Erythroblast (primary cell): Measurements from ENCODE around the gene RNASE8.

Experiments used
- DNase-seq, 2 experiments: peaks; one replicate each; lab custom pipeline; 2025; lab: John Stamatoyannopoulos, UW
- GATA1 ChIP-seq: IDR thresholded peaks from 2 replicates; pipeline ENCODE4 v1.6.1; 2011; ENCODE audit warnings: low read depth, mild to moderate bottlenecking, control low read depth, low read length, moderate library complexity
- POLR2A ChIP-seq: IDR thresholded peaks from 2 replicates; pipeline ENCODE4 v1.6.1; 2011; ENCODE audit warnings: mild to moderate bottlenecking, low read length

RNASE8 gene

GRCh38 chr14:21023817-21024584 lies 33.6 kb upstream of the RNASE8 start:
- TF ChIP-seq POLR2A, result no peak
- TF ChIP-seq GATA1, result no peak
- no peak for DNase-seq

DNA sequence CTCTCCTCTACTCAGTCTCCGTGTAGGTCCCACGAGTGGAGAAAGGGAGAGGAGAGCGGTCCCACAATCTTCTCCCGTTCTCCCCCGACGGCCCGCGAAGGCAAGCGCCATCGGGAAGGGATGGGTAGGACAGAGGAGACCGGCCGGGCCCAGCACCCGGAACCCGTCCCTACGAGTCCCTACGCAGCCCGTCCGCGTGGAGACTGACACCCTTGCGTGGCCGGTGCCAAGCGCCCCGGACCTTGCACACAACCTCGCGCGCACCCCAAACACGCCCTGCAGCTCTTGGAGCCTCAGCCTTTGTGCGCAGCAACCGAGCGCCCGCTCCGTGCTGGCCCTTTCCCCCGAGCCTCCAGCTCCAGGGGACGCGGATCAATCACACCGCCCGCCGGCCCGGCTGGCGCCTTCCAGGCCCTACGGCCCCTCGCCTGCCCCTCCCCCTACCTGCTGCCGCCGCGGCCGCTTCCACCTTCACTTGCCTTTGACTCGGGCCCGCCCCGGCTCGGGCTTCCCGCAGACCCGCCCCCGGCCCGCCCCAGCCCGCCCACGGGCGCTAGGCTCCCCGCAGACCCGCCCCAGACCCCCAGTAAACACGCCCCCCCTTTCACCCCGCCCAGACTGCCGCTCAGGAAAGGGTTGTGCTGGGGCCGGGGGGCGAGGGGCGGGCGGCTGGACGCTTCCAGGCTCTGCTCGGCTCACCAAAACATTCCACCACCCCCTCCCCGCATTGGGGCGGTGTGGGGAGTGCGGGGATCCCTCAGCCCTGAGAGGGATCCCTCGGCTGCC lies 32.8 kb upstream of the RNASE8 start, which contains the start of gene NDRG2:
NDRG2 (minus strand) TSS at position 477 of the 786 bp plus-strand sequence. CDS start 1,746 bp downstream, outside the sequence.
- TF ChIP-seq GATA1 (no peak), POLR2A (no peak)
- DNase-seq, result peak; percentile 50 to 52

DNA sequence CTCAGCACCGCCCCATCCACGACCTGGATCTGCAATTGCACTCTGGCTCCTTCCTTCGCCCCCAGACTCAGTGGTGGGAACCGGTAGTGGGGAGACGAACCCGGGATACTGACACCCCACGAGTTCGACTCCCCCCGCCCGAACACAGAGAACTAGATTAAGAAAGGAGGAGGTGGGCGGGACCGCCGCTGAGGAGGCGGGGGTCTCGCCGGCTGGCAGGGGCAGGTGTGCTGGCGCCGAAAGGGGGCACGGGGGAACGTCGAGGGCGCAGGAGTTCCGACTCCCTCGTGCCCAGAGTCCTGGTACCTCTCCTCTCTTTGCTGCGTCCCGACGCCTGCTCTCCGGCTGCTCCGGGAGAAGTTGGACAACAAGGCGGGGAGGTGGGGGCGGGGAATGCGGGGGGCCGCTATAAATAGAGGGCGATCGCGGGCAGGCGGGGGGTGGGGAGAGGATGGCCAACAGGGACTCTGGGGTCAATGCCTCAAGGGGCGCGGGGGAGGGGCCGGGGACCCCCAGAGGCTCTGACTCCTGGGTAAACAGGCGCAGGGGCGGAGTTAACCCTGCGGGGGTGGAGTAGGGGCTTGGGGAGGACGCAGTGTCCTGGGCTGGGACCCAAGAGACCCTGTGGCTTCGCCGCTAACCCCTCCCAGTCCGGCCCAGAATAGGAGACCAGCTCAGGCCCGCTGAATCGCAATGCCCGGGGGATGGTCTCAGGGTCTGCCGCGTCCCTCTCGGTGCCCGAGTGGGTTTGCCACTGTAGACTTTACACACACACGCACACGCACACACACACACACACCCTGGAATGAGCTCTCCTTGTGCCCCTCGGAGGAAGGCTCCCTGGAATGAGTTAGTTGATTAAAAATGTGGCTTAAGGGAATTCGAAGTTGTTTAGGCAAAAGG lies 32.0 kb upstream of the RNASE8 start:
- no peak for DNase-seq

GRCh38 chr14:21026274-21026987 lies 31.2 kb upstream of the RNASE8 start:
- TF ChIP-seq GATA1, result no peak
- no peak for TF ChIP-seq POLR2A
- no peak for DNase-seq

More for the DNA sequence above, 32.0 kb upstream of the RNASE8 start:
- TF ChIP-seq POLR2A (no peak), GATA1 (no peak)

GRCh38 chr14:21026988-21027315 lies 30.7 kb upstream of the RNASE8 start:
- peak in 1 of 2 experiments; percentile 21 for DNase-seq
- no peak for TF ChIP-seq POLR2A
- no peak for TF ChIP-seq GATA1

GRCh38 chr14:21029917-21030316 lies 27.7 kb upstream of the RNASE8 start, which contains the start of gene TPPP2:
TPPP2 (plus strand) TSS chr14:21030217; CDS start chr14:21030582, 365 bp downstream.
- no peak for DNase-seq
- TF ChIP-seq POLR2A (no peak), GATA1 (no peak)

DNA sequence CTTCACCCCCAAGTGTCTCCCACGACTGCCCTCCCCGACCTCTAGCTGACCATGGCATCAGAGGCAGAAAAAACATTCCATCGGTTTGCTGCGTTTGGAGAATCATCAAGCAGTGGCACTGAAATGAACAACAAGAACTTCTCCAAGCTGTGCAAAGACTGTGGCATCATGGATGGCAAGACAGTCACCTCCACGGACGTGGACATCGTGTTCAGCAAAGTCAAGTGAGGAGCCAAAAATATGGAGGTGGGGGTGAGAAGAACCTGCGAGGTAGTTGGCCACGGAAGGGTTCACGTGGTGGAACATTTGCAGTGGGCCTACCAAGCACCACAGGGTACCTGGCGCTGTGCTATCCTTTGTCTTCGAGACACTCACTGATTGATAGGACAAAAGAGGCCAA lies 27.1 kb upstream of the RNASE8 start:
- no peak for TF ChIP-seq GATA1
- TF ChIP-seq POLR2A, result no peak
- DNase-seq, result no peak

DNA sequence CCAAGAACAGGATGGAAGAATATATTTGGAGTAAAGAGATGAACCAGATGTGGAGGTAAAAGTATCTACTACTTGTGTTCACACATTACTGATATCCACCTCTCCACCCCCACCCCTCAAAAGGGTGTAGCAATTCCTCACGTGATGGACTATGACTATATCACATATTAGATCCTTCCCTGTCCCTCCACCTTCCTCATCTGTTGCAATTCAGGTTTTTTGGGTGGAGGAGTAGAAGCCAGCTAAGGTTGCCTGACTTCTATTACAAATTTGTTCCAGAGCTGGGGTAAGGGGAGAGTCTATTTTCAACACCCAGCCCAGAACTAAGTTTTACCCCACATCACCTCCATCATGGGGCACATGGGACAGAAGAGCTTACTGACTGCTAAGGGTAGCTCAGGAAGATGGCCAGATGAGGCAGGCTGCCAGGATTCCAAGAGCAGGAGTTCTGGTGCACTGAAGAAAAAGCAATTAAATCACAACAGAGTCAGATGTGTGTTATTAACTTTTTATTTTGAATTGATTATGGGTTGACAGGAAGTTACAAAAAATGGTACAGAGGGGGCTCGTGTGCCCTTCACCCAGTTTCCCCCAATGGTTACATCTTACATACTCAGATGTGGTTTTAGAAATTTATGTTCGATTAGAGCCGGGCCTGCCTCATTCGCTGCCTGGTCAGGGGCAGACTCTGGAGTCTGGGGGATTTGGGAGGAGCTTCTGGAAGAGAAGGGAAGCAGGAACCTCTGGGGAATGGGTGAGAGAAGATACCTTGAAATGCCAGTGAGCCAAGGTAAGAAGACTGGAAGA lies 25.1 kb upstream of the RNASE8 start:
- no peak for DNase-seq
- TF ChIP-seq GATA1 (no peak), POLR2A (no peak)

DNA sequence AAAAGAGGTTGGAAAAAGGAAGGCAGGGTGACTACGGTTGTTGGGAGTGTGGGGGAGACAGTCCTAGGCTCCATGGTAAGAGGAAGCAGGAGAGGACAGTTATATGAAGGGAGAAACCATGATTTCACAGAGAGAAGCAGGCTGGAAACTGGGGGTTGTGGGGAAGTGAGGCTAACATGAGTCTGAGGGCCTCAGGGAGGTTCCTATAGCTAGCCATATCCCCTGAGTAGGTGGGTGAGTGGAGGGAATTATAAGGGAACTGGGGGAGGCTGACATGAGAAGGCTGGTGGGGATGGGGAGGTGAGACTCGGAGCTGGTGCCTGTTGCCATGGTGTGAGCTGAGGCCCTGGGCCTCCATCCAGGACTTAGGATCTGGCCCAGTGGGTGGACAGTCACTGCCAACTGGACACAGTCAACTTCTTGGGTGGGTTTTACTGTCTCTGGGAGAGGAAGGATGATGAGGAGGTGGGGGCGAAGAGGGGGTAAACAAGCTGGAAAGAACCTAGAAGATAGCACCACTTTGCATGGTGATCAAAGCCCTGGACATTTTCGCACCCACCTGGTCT lies 24.4 kb upstream of the RNASE8 start:
- no peak for TF ChIP-seq GATA1
- no peak for TF ChIP-seq POLR2A
- no peak for DNase-seq

DNA sequence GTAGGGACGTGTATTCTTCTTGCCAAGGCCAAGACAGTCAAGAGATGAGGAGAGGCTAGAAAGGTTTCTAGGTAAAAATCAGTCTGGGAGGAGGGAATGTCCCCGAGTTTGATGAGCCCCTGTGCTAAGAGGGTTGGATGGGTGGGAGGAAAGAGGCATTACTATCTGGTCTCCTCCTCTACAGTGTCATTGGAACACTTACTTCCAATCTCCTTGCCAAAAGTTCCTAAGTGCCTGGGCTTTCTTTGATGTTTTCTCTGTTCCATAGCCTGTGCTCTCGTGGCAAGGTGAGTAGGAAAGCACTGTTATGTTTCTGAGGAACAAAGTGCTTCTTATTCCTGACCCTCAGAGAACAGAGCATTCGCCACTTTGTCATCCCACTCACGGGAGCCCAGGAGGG lies 22.9 kb upstream of the RNASE8 start, which contains the start of gene RNASE13:
RNASE13 (minus strand) TSS at position 101 of the 400 bp plus-strand sequence. CDS start 519 bp downstream, outside the sequence.
- no peak for DNase-seq
- TF ChIP-seq GATA1 (no peak), POLR2A (no peak)

DNA sequence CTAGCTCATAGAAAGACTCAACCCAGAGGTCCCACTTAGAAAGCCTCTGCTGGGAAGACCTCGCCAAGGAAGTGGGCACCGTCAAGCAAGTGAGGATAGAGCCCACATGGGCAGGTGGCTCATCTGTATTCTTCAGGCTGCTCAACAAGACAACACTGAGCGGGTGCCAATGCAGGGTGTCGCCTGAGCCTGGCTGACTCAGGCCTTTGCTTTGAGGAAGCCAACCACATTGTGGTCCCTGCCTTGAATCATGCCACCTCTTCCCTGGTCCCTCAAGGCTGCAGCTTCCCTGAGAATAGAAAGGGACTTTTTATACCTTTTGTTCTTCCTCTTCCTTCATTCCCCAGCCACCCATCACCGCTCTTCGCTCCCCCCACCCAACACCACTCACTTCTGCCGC lies 20.9 kb upstream of the RNASE8 start:
- TF ChIP-seq GATA1 (no peak), POLR2A (no peak)
- DNase-seq, result no peak
